Loucy (cell line): Measurements from ENCODE around the gene CASD1.

Source experiments
- H2AFZ ChIP-seq: fragments of 200-600 bp; sonication (generic); 2 replicates; pipeline ENCODE4 v1.6.0; 2016; ENCODE audit warnings: antibody characterized with exemption, mild to moderate bottlenecking, low read length, moderate library complexity
- H3F3A ChIP-seq: fragments of 200-600 bp; 2 replicates; pipeline ENCODE4 v1.6.0; 2016; ENCODE audit warnings: antibody characterized with exemption, low read depth, mild to moderate bottlenecking
- H3K27me3 ChIP-seq: fragments of 200-600 bp; sonication (generic); 2 replicates; pipeline ENCODE4 v1.6.1; 2014; ENCODE audit warnings: low read length, mild to moderate bottlenecking; ENCODE audit not compliant: insufficient read depth, poor library complexity, severe bottlenecking
- H3K36me3 ChIP-seq: fragments of 200-600 bp; sonication (generic); 2 replicates; pipeline ENCODE4 v1.6.1; 2016; ENCODE audit warnings: low read length; ENCODE audit not compliant: insufficient read depth
- H3K4me1 ChIP-seq: fragments of 200-600 bp; sonication (generic); 2 replicates; pipeline ENCODE4 v1.5.1; 2014; ENCODE audit warnings: low read length, mild to moderate bottlenecking; ENCODE audit not compliant: insufficient read depth, poor library complexity, severe bottlenecking
- H3K4me2 ChIP-seq: fragments of 200-600 bp; sonication (generic); 2 replicates; pipeline ENCODE4 v1.6.0; 2014; ENCODE audit warnings: antibody characterized with exemption, low read length, low read depth, mild to moderate bottlenecking; ENCODE audit not compliant: poor library complexity, severe bottlenecking
- H3K4me3 ChIP-seq: fragments of 200-600 bp; sonication (generic); 2 replicates; pipeline ENCODE4 v1.5.1; 2014; ENCODE audit warnings: low read length, mild to moderate bottlenecking, mixed read lengths; ENCODE audit not compliant: poor library complexity, severe bottlenecking
- H3K79me2 ChIP-seq: fragments of 200-600 bp; sonication (generic); 2 replicates; pipeline ENCODE4 v1.6.1; 2014; ENCODE audit warnings: low read length; ENCODE audit not compliant: insufficient read depth
- H3K9ac ChIP-seq: fragments of 200-600 bp; sonication (generic); 2 replicates; pipeline ENCODE4 v1.6.0; 2014; ENCODE audit warnings: mild to moderate bottlenecking, low read depth, low read length, moderate library complexity; ENCODE audit not compliant: poor library complexity, severe bottlenecking
- H3K9me2 ChIP-seq: fragments of 200-600 bp; sonication (generic); replicated peaks from 2 replicates; pipeline ENCODE4 v1.6.1; 2016; ENCODE audit warnings: low read depth, low read length, mixed read lengths
- H3K9me3 ChIP-seq: fragments of 200-600 bp; sonication (generic); 2 replicates; pipeline ENCODE4 v1.6.1; 2014; ENCODE audit warnings: mild to moderate bottlenecking, antibody characterized with exemption, low read length, low read depth; ENCODE audit not compliant: insufficient read depth
- H4K20me1 ChIP-seq: fragments of 200-600 bp; sonication (generic); 2 replicates; pipeline ENCODE4 v1.6.0; 2014; ENCODE audit warnings: antibody characterized with exemption, low read length, mild to moderate bottlenecking; ENCODE audit not compliant: insufficient read depth, poor library complexity, severe bottlenecking
- CTCF ChIP-seq: fragments of 200-600 bp; sonication (generic); conservative IDR thresholded peaks from 2 replicates; pipeline ENCODE4 v1.5.1; 2014; ENCODE audit warnings: mild to moderate bottlenecking, antibody characterized with exemption, low read length
- EZH2phosphoT487 ChIP-seq: fragments of 200-600 bp; IDR thresholded peaks from 2 replicates; pipeline ENCODE4 v1.6.1; 2018; ENCODE audit warnings: antibody characterized with exemption, mild to moderate bottlenecking, moderate library complexity, borderline replicate concordance

Gene CASD1

GRCh38 chr7:94561841-94562514, 52.4 kb downstream of the CASD1 start:
- no peak overlapping the region for H3K9ac ChIP-seq

GRCh38 chr7:94562525-94562924, 52.9 kb downstream of the CASD1 start:
- Histone ChIP-seq H3K9ac (no peak overlapping the region), H3K4me2 (no peak overlapping the region)

More at GRCh38 chr7:94561841-94562514, 52.4 kb downstream of the CASD1 start:
- Histone ChIP-seq H3K27me3 (no peaks in the 10 kb centered on the region), H3K79me2 (no peaks in the 10 kb centered on the region), H3K9me3 (no peaks in the 10 kb centered on the region), H3K4me3 (no peak overlapping the region), H2AFZ (no peak overlapping the region), H3K36me3 (no peaks in the 10 kb centered on the region; the same call in 1 of the 2 replicates), H3K4me2 (no peak overlapping the region), H4K20me1 (no peaks in the 10 kb centered on the region), H3K9me2 (no peaks in the 10 kb centered on the region), H3F3A (no peaks in the 10 kb centered on the region), H3K4me1 (no peaks in the 10 kb centered on the region)
- no peak for TF ChIP-seq EZH2phosphoT487
- no peak for TF ChIP-seq CTCF

GRCh38 chr7:94565247-94565894, 55.8 kb downstream of the CASD1 start:
- no peaks in the 10 kb centered on the region for H4K20me1 ChIP-seq
- TF ChIP-seq CTCF (no peak), EZH2phosphoT487 (no peak)

More at GRCh38 chr7:94562525-94562924, 52.9 kb downstream of the CASD1 start:
- Histone ChIP-seq H4K20me1 (no peaks in the 10 kb centered on the region), H3K4me3 (no peak overlapping the region), H3K4me1 (no peaks in the 10 kb centered on the region), H3K27me3 (no peaks in the 10 kb centered on the region), H3K9me2 (no peaks in the 10 kb centered on the region), H3F3A (no peaks in the 10 kb centered on the region), H3K9me3 (no peaks in the 10 kb centered on the region), H2AFZ (no peak overlapping the region), H3K79me2 (no peaks in the 10 kb centered on the region), H3K36me3 (no peaks in the 10 kb centered on the region; the same call in 1 of the 2 replicates)
- TF ChIP-seq CTCF, result no peak
- TF ChIP-seq EZH2phosphoT487, result no peak

More at GRCh38 chr7:94565247-94565894, 55.8 kb downstream of the CASD1 start:
- Histone ChIP-seq H3K9ac (no peak overlapping the region), H3F3A (no peaks in the 10 kb centered on the region), H3K4me1 (no peaks in the 10 kb centered on the region), H3K4me2 (no peak overlapping the region), H3K9me2 (no peaks in the 10 kb centered on the region), H3K9me3 (no peaks in the 10 kb centered on the region), H3K36me3 (no peaks in the 10 kb centered on the region), H3K79me2 (no peaks in the 10 kb centered on the region), H2AFZ (no peak overlapping the region), H3K4me3 (no peak overlapping the region), H3K27me3 (no peaks in the 10 kb centered on the region)
